Measurements from ENCODE around the gene DAP3. TPM values are rescaled to one million over a fixed set of nuclear protein-coding genes. Genes with fewer than 3 reads are reported as not detected.

The DAP3 gene
- total and polyA plus RNA-seq, 2 of the 13 experiments (the other 11 are each of a cell fraction or from before 2014, with no cell fraction given): 129 to 133 TPM

- TF ChIP-seq CSRNP2 (CRISPR knock-in tag; conservative IDR thresholded peaks at IDR 0.05; ENCODE audit: low read depth) (no peak), ZNF577 (CRISPR knock-in tag; IDR thresholded peaks at IDR 0.05; ENCODE audit: borderline replicate concordance, low read depth) (no peak), KAT2B (IDR thresholded peaks at IDR 0.05; ENCODE audit: borderline replicate concordance, low read depth, low read length) (no peak), MXD4 (CRISPR knock-in tag; IDR thresholded peaks at IDR 0.05) (no peak), LCORL (IDR thresholded peaks at IDR 0.05) (no peak), LCORL (CRISPR knock-in tag; IDR thresholded peaks at IDR 0.05) (no peak), ZBTB26 (CRISPR knock-in tag; IDR thresholded peaks at IDR 0.05; ENCODE audit: borderline replicate concordance) (no peak), ZFP37 (CRISPR knock-in tag; IDR thresholded peaks at IDR 0.05; ENCODE audit: borderline replicate concordance) (no peak), ZNF713 (CRISPR knock-in tag; IDR thresholded peaks at IDR 0.05) (no peak), ZBTB34 (CRISPR knock-in tag; IDR thresholded peaks at IDR 0.05) (no peak), GRHL1 (CRISPR knock-in tag; conservative IDR thresholded peaks at IDR 0.05) (no peak), KLF12 (CRISPR knock-in tag; IDR thresholded peaks at IDR 0.05; ENCODE audit: borderline replicate concordance) (no peak), HNRNPLL (IDR thresholded peaks at IDR 0.05; ENCODE audit: low read depth, low read length, poor library complexity, severe bottlenecking) (no peak), EED (CRISPR knock-in tag; IDR thresholded peaks at IDR 0.05) (no peak)
- TF ChIP-seq, protein P1, sequence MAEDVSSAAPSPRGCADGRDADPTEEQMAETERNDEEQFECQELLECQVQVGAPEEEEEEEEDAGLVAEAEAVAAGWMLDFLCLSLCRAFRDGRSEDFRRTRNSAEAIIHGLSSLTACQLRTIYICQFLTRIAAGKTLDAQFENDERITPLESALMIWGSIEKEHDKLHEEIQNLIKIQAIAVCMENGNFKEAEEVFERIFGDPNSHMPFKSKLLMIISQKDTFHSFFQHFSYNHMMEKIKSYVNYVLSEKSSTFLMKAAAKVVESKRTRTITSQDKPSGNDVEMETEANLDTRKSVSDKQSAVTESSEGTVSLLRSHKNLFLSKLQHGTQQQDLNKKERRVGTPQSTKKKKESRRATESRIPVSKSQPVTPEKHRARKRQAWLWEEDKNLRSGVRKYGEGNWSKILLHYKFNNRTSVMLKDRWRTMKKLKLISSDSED (CRISPR knock-in tag; IDR thresholded peaks at IDR 0.05): no peak
- TF ChIP-seq, protein P2, sequence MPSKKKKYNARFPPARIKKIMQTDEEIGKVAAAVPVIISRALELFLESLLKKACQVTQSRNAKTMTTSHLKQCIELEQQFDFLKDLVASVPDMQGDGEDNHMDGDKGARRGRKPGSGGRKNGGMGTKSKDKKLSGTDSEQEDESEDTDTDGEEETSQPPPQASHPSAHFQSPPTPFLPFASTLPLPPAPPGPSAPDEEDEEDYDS (CRISPR knock-in tag; IDR thresholded peaks at IDR 0.05): no peak
- TF ChIP-seq, protein P3, sequence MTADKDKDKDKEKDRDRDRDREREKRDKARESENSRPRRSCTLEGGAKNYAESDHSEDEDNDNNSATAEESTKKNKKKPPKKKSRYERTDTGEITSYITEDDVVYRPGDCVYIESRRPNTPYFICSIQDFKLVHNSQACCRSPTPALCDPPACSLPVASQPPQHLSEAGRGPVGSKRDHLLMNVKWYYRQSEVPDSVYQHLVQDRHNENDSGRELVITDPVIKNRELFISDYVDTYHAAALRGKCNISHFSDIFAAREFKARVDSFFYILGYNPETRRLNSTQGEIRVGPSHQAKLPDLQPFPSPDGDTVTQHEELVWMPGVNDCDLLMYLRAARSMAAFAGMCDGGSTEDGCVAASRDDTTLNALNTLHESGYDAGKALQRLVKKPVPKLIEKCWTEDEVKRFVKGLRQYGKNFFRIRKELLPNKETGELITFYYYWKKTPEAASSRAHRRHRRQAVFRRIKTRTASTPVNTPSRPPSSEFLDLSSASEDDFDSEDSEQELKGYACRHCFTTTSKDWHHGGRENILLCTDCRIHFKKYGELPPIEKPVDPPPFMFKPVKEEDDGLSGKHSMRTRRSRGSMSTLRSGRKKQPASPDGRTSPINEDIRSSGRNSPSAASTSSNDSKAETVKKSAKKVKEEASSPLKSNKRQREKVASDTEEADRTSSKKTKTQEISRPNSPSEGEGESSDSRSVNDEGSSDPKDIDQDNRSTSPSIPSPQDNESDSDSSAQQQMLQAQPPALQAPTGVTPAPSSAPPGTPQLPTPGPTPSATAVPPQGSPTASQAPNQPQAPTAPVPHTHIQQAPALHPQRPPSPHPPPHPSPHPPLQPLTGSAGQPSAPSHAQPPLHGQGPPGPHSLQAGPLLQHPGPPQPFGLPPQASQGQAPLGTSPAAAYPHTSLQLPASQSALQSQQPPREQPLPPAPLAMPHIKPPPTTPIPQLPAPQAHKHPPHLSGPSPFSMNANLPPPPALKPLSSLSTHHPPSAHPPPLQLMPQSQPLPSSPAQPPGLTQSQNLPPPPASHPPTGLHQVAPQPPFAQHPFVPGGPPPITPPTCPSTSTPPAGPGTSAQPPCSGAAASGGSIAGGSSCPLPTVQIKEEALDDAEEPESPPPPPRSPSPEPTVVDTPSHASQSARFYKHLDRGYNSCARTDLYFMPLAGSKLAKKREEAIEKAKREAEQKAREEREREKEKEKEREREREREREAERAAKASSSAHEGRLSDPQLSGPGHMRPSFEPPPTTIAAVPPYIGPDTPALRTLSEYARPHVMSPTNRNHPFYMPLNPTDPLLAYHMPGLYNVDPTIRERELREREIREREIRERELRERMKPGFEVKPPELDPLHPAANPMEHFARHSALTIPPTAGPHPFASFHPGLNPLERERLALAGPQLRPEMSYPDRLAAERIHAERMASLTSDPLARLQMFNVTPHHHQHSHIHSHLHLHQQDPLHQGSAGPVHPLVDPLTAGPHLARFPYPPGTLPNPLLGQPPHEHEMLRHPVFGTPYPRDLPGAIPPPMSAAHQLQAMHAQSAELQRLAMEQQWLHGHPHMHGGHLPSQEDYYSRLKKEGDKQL (CRISPR knock-in tag; IDR thresholded peaks at IDR 0.05; ENCODE audit: low read depth): no peak
These were observed 5.3 kb downstream of the DAP3 start (continued) for GRCh38 chr1:155694167-155694566.
